HG02588 (cell line): ENCODE results near the gene OR5L1.

ENCODE experiments used
- ATAC-seq: cut with Tn5 transposase; IDR thresholded peaks from one replicate; pipeline ENCODE4 v1.9.1; 2021; ENCODE audit warnings: mild to moderate bottlenecking, moderate library complexity; ENCODE audit not compliant: unreplicated experiment

OR5L1 gene

GRCh38 chr11:55811067-55811466 lies at the start of gene OR5L1:
TSS of gene OR5L1 (plus strand) at chr11:55811367. CDS start at chr11:55811467, 100 bp downstream.
- ATAC-seq, result no peak

GRCh38 chr11:55773138-55773537 lies 38.0 kb upstream of the OR5L1 start, which contains the start of gene OR5D13:
TSS of gene OR5D13 (plus strand) at chr11:55773438. CDS start at chr11:55773438, 0 bp downstream.
- ATAC-seq, result no peak

- no peak for ATAC-seq
These were observed 19.6 kb upstream of the OR5L1 start for GRCh38 chr11:55791606-55792005.

GRCh38 chr11:55793321-55793720 lies 17.8 kb upstream of the OR5L1 start:
- no peak for ATAC-seq

GRCh38 chr11:55795256-55795655 lies 15.9 kb upstream of the OR5L1 start, which contains the start of gene OR5D14:
TSS of gene OR5D14 (plus strand) at chr11:55795556. CDS start at chr11:55795556, 0 bp downstream.
- ATAC-seq, result no peak

GRCh38 chr11:55806248-55806647 lies 4.9 kb upstream of the OR5L1 start:
- ATAC-seq, result no peak

GRCh38 chr11:55819330-55819729 lies 8.2 kb downstream of the OR5L1 start, which contains the start of gene OR5D18:
TSS of gene OR5D18 (plus strand) at chr11:55819630. CDS start at chr11:55819630, 0 bp downstream.
- no peak for ATAC-seq

GRCh38 chr11:55826919-55827318 lies 15.8 kb downstream of the OR5L1 start, which contains the start of gene OR5L2:
TSS of gene OR5L2 (plus strand) at chr11:55827219. CDS start at chr11:55827219, 0 bp downstream.
- no peak for ATAC-seq

- ATAC-seq, result no peak
These were observed 27.3 kb downstream of the OR5L1 start, which contains the start of gene OR5D16 for GRCh38 chr11:55838452-55838851. TSS of gene OR5D16 (plus strand) at chr11:55838752. CDS start at chr11:55838752, 0 bp downstream.

GRCh38 chr11:55847453-55847852 lies 36.3 kb downstream of the OR5L1 start:
- ATAC-seq, result no peak

- ATAC-seq, result no peak
These were observed 37.9 kb downstream of the OR5L1 start for GRCh38 chr11:55849037-55849436.

- ATAC-seq, result no peak
These were observed 41.0 kb downstream of the OR5L1 start for GRCh38 chr11:55852141-55852540.

GRCh38 chr11:55854704-55855103 lies 43.5 kb downstream of the OR5L1 start:
- no peak for ATAC-seq
